Measurements from ENCODE around the gene GLI3. TPM values are rescaled to one million over a fixed set of nuclear protein-coding genes. Genes with fewer than 3 reads are reported as not detected.

GLI3 gene
- total and polyA plus RNA-seq, 12 donors, result 1.1 to 18.0 (median 4.6) TPM

- intact Hi-C loops (cut with DNase I), result loop anchor here in 1 of 2 donors (5.0 to 10.0 kb wide), 2 partner anchors 35 to 858 kb away; no protein-coding TSS in a partner anchor
- no peak for TF ChIP-seq POLR2A (IDR thresholded peaks at IDR 0.05)
- TF ChIP-seq, protein P1, sequence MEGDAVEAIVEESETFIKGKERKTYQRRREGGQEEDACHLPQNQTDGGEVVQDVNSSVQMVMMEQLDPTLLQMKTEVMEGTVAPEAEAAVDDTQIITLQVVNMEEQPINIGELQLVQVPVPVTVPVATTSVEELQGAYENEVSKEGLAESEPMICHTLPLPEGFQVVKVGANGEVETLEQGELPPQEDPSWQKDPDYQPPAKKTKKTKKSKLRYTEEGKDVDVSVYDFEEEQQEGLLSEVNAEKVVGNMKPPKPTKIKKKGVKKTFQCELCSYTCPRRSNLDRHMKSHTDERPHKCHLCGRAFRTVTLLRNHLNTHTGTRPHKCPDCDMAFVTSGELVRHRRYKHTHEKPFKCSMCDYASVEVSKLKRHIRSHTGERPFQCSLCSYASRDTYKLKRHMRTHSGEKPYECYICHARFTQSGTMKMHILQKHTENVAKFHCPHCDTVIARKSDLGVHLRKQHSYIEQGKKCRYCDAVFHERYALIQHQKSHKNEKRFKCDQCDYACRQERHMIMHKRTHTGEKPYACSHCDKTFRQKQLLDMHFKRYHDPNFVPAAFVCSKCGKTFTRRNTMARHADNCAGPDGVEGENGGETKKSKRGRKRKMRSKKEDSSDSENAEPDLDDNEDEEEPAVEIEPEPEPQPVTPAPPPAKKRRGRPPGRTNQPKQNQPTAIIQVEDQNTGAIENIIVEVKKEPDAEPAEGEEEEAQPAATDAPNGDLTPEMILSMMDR (IDR thresholded peaks at IDR 0.05), result peak; percentile 48 to 73 (median 56)
- DNase-seq, result peak in 4 of 7 donors; percentile 30 to 63 (median 37)
- H3K4me1 ChIP-seq (replicated peaks in 1 of 2), result no peaks in the 10 kb centered on the region
- no peaks in the 10 kb centered on the region for H3K9me3 ChIP-seq (replicated peaks in 1 of 3)
- no peaks in the 10 kb centered on the region for H3K36me3 ChIP-seq (replicated peaks in 1 of 2)
- H3K4me3 ChIP-seq, result no peak overlapping the region
- 58 to 67% (median 65%) methylated on average over 9 of the region's 9 CpGs for WGBS, 4 donors
- H3K27ac ChIP-seq, result no peak overlapping the region
- H3K27me3 ChIP-seq, result no peaks in the 10 kb centered on the region
Measured at GRCh38 chr7:41977151-41977651, 259.8 kb downstream of the GLI3 start.

DNA sequence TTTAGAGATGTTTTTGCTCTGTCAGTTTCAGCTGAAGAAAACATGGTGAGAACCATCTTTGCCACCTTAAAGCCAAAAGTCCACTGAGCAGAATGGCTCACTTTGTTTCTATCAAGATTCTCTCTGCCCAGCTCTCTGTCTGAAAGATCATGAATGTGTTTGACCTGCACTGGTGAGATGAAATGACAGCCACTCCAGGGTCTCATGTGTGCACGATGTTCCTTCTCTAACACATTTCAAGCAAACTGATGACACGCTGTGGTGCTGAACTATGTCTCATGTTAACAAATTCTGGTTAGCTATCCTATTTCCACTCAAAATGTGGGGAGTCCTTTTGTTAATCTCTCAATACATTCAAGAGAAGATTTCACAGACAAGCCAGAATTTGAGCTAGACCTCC is 260.6 kb downstream of the GLI3 start:
- H3K4me1 ChIP-seq (replicated peaks in 1 of 2), result no peaks in the 10 kb centered on the region
- no peak overlapping the region for H3K27ac ChIP-seq
- whole genome bisulfite sequencing, 4 donors, result 89 to 95% (median 93%) methylated on average over 2 of the region's 2 CpGs

DNA sequence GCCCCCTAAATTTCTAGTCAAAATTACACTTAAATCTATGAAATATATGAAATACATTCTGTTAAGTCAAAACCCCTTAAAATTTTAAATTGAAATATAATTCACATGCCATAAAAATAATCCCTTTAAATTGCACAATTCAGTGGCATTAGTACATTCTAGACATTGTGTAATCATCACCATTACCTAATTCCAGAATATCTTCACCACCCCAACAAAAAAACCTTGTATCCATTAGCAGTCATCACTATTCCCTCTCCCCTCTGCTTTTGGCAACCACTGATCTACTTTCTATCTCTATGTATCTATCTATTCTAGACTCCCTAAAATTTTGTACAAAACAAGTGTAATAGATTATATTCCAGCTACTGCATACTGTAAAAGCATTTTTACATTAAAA is 261.2 kb downstream of the GLI3 start:
- no peak overlapping the region for H3K27ac ChIP-seq
- intact Hi-C loops (cut with DNase I), result loop anchor here in 1 of 2 donors (5.0 to 10.0 kb wide), 2 partner anchors 34 to 859 kb away; no protein-coding TSS in a partner anchor
- no peak for DNase-seq
- no peaks in the 10 kb centered on the region for H3K27me3 ChIP-seq
- no peaks in the 10 kb centered on the region for H3K9me3 ChIP-seq (replicated peaks in 1 of 3)
- no peak overlapping the region for H3K4me3 ChIP-seq
- H3K4me1 ChIP-seq (replicated peaks in 1 of 2), result no peaks in the 10 kb centered on the region
- no peak for TF ChIP-seq POLR2A (IDR thresholded peaks at IDR 0.05)
- TF ChIP-seq, protein P1 (IDR thresholded peaks at IDR 0.05), result no peak
- no peaks in the 10 kb centered on the region for H3K36me3 ChIP-seq (replicated peaks in 1 of 2)

More for the DNA sequence above, 260.6 kb downstream of the GLI3 start:
- Histone ChIP-seq H3K27me3 (no peaks in the 10 kb centered on the region), H3K36me3 (replicated peaks in 1 of 2) (no peaks in the 10 kb centered on the region), H3K4me3 (no peak overlapping the region), H3K9me3 (replicated peaks in 1 of 3) (no peaks in the 10 kb centered on the region)
- intact Hi-C loops (cut with DNase I), result loop anchor here in 1 of 2 donors (5.0 to 10.0 kb wide), 2 partner anchors 34 to 858 kb away; no protein-coding TSS in a partner anchor
- no peak for TF ChIP-seq POLR2A (IDR thresholded peaks at IDR 0.05)
- TF ChIP-seq, protein P1 (IDR thresholded peaks at IDR 0.05), result no peak
- no peak for DNase-seq

- TF ChIP-seq POLR2A (IDR thresholded peaks at IDR 0.05), result no peak
- TF ChIP-seq, protein P1 (IDR thresholded peaks at IDR 0.05), result no peak
- Histone ChIP-seq H3K4me1 (replicated peaks in 1 of 2) (no peaks in the 10 kb centered on the region), H3K27me3 (no peaks in the 10 kb centered on the region), H3K36me3 (replicated peaks in 1 of 2) (no peaks in the 10 kb centered on the region), H3K4me3 (no peak overlapping the region), H3K27ac (no peak overlapping the region), H3K9me3 (replicated peaks in 1 of 3) (no peaks in the 10 kb centered on the region)
- 80 to 92% (median 87%) methylated on average over 4 of the region's 4 CpGs for WGBS, 4 donors
- intact Hi-C loops (cut with DNase I), result loop anchor here in 1 of 2 donors (5.0 to 10.0 kb wide), 2 partner anchors 33 to 860 kb away; no protein-coding TSS in a partner anchor
- DNase-seq, result no peak
Measured at GRCh38 chr7:41974870-41975557, 262.0 kb downstream of the GLI3 start.

Data from adrenal gland (tissue), 12 donors.